ENCODE data around the gene PTPN6. TPM values are rescaled to one million over a fixed set of nuclear protein-coding genes. Genes with fewer than 3 reads are reported as not detected.
A peak's percentile ranks its signal among the peaks of the same experiment; 100 is the strongest.

PTPN6 gene
- total RNA-seq, 2 donors from 2014 or later: 35.7 to 68.0 TPM

DNA sequence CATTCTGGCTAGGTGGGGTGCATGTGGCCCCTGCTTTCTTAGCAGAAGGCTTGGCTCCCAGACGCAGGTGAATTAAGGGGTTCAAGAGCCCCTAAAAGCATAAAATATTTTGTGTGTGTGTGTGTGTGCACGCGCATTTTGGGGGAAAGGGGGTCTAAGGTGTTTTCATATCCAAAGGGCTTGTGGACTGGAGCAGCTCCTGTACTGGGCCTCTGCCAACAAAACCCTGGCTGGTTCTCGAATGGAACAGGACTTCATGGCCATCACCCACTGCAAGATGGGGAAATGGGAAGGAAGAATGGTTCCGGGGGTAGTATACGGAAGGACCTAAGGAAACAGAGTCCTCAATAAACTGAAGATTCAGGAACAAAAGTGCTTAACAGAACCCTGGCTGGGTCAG, 27.3 kb upstream of the PTPN6 start:
- Mint-ChIP-seq H3K27ac (no peak overlapping the region), H3K4me1 (peaks cover 39% of the 10 kb centered on the region), H3K27me3 (ENCODE audit: insufficient read depth) (no peaks in the 10 kb centered on the region), H3K9me3 (no peaks in the 10 kb centered on the region), H3K36me3 (ENCODE audit: low read depth) (peaks cover 20% of the 10 kb centered on the region), H3K4me3 (no peak overlapping the region)
- TF ChIP-seq, protein P1, sequence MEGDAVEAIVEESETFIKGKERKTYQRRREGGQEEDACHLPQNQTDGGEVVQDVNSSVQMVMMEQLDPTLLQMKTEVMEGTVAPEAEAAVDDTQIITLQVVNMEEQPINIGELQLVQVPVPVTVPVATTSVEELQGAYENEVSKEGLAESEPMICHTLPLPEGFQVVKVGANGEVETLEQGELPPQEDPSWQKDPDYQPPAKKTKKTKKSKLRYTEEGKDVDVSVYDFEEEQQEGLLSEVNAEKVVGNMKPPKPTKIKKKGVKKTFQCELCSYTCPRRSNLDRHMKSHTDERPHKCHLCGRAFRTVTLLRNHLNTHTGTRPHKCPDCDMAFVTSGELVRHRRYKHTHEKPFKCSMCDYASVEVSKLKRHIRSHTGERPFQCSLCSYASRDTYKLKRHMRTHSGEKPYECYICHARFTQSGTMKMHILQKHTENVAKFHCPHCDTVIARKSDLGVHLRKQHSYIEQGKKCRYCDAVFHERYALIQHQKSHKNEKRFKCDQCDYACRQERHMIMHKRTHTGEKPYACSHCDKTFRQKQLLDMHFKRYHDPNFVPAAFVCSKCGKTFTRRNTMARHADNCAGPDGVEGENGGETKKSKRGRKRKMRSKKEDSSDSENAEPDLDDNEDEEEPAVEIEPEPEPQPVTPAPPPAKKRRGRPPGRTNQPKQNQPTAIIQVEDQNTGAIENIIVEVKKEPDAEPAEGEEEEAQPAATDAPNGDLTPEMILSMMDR (conservative IDR thresholded peaks at IDR 0.05): no peak
- H3K27ac ChIP-seq (ENCODE audit: low read depth, low read length): no peak overlapping the region
- no peak overlapping the region for H3K9ac ChIP-seq (ENCODE audit: extremely low read depth, low read length, poor library complexity, severe bottlenecking)
- no peaks in the 10 kb centered on the region for H3K27me3 ChIP-seq (ENCODE audit: control insufficient read depth, insufficient read depth, low read length, poor library complexity, severe bottlenecking)
- H3K4me1 ChIP-seq (ENCODE audit: control insufficient read depth, insufficient read depth, low read length): peaks cover 6% of the 10 kb centered on the region
- H3K4me3 ChIP-seq (ENCODE audit: low read length): no peak overlapping the region
- H3K9me3 ChIP-seq (ENCODE audit: control insufficient read depth, low read length): no peaks in the 10 kb centered on the region
- H3K36me3 ChIP-seq (ENCODE audit: control insufficient read depth, insufficient read depth, low read length): peaks cover 6% of the 10 kb centered on the region
- DNase-seq: no peak
- 80 to 85% methylated on average over 5 to 6 of the region's 6 CpGs for WGBS, 2 experiments (ENCODE audit: insufficient coverage in 1 of 2, insufficient read length in 1 of 2)

DNA sequence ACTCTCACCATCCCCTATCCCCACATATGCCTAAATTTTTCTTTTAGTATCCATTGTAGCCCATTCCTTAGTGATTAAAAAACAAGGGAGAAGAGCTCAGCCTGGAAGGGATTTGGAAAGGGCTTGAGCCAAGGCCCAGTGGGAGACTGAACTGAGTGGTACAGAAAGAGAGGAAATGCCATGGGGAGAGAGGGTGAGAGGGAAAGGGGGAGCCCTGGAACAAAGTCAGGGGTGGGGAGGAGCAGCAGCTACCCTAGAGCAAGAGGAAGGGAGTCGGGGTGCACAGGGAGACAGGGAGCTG, 26.0 kb upstream of the PTPN6 start:
- peaks cover 46% of the 10 kb centered on the region for H3K4me1 Mint-ChIP-seq
- peaks cover 9% of the 10 kb centered on the region for H3K36me3 Mint-ChIP-seq (ENCODE audit: low read depth)
- H3K27me3 ChIP-seq (ENCODE audit: control insufficient read depth, insufficient read depth, low read length, poor library complexity, severe bottlenecking): no peaks in the 10 kb centered on the region
- TF ChIP-seq, protein P1 (conservative IDR thresholded peaks at IDR 0.05): no peak
- H3K4me3 ChIP-seq (ENCODE audit: low read length): peak overlapping the region; percentile 84
- peak overlapping the region; percentile 98 for H3K4me3 Mint-ChIP-seq
- H3K9me3 ChIP-seq (ENCODE audit: control insufficient read depth, low read length): no peaks in the 10 kb centered on the region
- no peaks in the 10 kb centered on the region for H3K36me3 ChIP-seq (ENCODE audit: control insufficient read depth, insufficient read depth, low read length)
- no peak for DNase-seq
- peak overlapping the region; percentile 94 for H3K27ac ChIP-seq (ENCODE audit: low read depth, low read length)
- no peaks in the 10 kb centered on the region for H3K9me3 Mint-ChIP-seq
- 20 to 86% methylated on average over 1 of the region's 1 CpG for WGBS, 2 experiments (ENCODE audit: insufficient coverage in 1 of 2, insufficient read length in 1 of 2)
- no peak overlapping the region for H3K9ac ChIP-seq (ENCODE audit: extremely low read depth, low read length, poor library complexity, severe bottlenecking)
- H3K4me1 ChIP-seq (ENCODE audit: control insufficient read depth, insufficient read depth, low read length): peaks cover 9% of the 10 kb centered on the region
- no peaks in the 10 kb centered on the region for H3K27me3 Mint-ChIP-seq (ENCODE audit: insufficient read depth)
- peak overlapping the region; percentile 95 for H3K27ac Mint-ChIP-seq

DNA sequence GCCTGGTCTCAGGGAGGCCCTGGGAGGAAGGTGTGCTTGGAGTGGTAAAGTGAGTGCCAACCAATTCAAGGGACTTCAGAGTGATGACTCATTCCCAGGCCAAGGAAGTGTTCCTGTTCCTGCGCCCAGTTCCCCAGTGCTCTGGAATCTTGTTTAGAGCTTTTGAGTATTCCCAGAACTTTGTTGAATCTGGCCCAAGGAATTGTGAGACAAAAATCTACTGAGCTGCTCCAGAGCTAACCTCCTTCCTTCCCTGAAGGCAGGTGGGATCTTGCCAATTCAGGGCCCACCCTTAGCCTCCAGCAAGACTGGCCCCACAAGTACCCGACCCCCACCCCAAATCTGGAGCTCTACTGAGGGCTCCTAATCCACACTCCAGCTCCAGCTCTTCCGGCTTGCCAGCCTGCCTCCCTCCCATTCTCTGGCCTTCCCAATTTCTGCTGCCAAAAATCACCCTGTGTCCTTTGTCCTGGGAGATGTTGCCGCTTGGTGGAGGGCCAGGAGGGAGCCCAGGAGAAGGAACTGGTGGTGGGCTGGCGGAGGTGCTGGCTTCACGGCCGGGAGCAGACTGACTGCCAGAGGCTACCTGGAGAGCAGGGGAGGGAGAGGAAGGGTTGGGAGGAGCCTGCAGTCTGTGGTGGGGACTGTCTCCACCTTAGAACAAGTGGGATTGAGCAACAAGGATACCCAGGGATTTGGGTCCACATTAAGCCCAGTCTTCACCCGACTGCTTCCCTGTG, 25.4 kb upstream of the PTPN6 start:
- 4 to 9% methylated on average over 3 to 8 of the region's 8 CpGs for WGBS, 2 experiments (ENCODE audit: insufficient coverage in 1 of 2, insufficient read length in 1 of 2)
- peak overlapping the region; percentile 98 for H3K4me3 Mint-ChIP-seq
- H3K27ac ChIP-seq (ENCODE audit: low read depth, low read length): peak overlapping the region; percentile 94
- H3K9me3 Mint-ChIP-seq: no peaks in the 10 kb centered on the region
- no peaks in the 10 kb centered on the region for H3K36me3 ChIP-seq (ENCODE audit: control insufficient read depth, insufficient read depth, low read length)
- no peaks in the 10 kb centered on the region for H3K9me3 ChIP-seq (ENCODE audit: control insufficient read depth, low read length)
- H3K9ac ChIP-seq (ENCODE audit: extremely low read depth, low read length, poor library complexity, severe bottlenecking): no peak overlapping the region
- peaks cover 11% of the 10 kb centered on the region for H3K36me3 Mint-ChIP-seq (ENCODE audit: low read depth)
- peak overlapping the region; percentile 84 for H3K4me3 ChIP-seq (ENCODE audit: low read length)
- TF ChIP-seq, protein P1 (conservative IDR thresholded peaks at IDR 0.05): peak; percentile 33
- H3K27me3 ChIP-seq (ENCODE audit: control insufficient read depth, insufficient read depth, low read length, poor library complexity, severe bottlenecking): no peaks in the 10 kb centered on the region
- peaks cover 9% of the 10 kb centered on the region for H3K4me1 ChIP-seq (ENCODE audit: control insufficient read depth, insufficient read depth, low read length)
- peak overlapping the region; percentile 95 for H3K27ac Mint-ChIP-seq
- peaks cover 48% of the 10 kb centered on the region for H3K4me1 Mint-ChIP-seq
- peak; percentile 96 for DNase-seq
- H3K27me3 Mint-ChIP-seq (ENCODE audit: insufficient read depth): no peaks in the 10 kb centered on the region

Measured in endodermal cell (in vitro differentiated cells).